GM19395 (cell line): Measurements from ENCODE around the gene GMPPA.
A peak's percentile ranks its signal among the peaks of the same experiment; 100 is the strongest.

ENCODE experiments used
- ATAC-seq: cut with Tn5 transposase; IDR thresholded peaks from one replicate; pipeline ENCODE4 v1.9.1; 2021; ENCODE audit warnings: mild to moderate bottlenecking, moderate library complexity; ENCODE audit not compliant: unreplicated experiment

GMPPA gene

DNA sequence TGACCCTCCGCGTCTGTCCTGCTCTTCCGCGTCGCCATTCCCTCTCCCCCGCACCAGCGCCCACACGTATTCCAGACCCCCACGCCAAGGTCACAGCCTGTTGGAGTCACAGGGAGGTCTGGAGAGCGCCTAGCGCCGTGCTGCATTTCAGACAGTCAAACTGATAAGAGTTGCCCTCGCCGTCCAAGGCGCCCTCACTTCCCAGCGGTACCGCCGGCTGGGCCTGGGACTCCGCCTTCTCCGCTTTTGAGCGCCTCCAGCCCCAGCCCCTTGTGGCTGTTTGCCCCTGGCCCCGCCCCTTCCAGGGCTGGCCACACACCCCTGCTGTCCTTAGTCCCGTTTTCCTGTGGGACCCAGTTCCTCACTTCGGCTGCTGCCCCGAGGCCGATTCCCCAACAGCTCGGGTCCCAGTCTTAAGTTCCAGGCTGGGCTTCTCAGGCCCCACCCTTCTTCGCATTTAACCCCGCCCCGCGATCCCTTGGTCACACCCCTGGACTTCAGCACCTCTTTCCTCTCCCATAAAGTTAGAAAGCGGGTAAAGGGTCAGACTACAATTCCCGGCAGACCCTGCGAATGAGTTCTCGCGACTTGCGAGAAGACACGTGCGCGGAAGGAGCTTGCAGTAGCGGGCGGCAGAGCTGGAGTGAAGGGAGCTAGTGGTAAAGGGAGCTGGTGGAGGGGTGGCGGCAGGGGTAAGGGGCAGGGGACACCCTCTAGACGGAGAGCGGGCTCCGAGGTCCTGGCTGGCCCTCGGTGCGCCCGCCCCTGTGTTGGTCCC is at the start of gene GMPPA:
Gene GMPPA, plus strand, starts transcription at position 612 of the 778 bp plus-strand sequence. CDS start 1,085 bp downstream, outside the sequence.
- peak; percentile 95 for ATAC-seq

DNA sequence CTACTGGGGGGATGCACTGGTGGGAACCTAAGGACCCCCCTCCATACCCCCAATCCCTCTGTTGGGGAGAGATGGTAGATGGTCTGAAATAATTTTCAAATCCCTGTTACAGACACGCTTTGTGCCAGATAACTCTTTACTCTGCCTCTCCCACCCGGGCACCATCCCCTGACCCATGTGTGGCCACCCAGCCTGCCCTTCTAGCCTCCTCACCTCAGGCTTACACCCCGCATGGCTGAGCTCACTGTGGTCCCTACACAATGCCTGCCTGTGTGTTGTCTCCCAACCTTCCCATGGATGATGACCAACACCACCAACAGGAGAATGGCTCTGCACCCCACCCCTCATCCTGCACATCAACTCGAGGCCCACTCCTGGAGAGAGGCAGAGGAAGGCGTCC is 49.1 kb upstream of the GMPPA start:
- ATAC-seq: no peak

DNA sequence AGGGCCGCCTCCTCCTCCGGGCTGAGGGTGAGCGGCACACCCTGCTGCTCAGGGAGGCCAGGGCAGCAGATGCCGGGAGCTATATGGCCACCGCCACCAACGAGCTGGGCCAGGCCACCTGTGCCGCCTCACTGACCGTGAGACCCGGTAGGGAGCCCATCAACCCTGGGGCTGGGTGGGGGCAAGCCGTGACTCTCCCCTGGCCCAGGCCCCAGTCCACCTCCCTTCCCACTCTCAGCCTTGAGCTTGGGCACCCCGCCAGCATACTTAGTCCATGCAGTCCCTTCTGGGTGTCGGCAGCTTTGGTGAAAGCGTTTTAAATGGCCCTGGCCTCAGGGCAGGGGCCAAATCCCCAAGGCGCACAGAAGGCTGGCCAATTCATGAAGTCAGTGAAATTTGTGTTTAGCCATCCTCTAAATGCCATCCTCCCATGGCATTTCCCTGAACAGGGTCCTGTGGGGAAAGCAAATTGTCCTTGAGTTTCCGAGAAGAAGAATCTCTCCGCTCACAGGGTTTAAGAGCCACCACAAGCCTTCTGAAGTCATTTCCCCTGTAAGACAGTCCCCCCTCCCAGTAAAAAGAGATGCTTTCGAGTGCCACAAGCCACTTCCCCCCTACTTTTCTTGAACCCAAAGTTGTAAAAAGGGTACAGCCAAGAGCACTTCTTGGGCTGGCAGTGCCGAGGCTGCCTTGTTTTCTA is 46.9 kb upstream of the GMPPA start:
- no peak for ATAC-seq

DNA sequence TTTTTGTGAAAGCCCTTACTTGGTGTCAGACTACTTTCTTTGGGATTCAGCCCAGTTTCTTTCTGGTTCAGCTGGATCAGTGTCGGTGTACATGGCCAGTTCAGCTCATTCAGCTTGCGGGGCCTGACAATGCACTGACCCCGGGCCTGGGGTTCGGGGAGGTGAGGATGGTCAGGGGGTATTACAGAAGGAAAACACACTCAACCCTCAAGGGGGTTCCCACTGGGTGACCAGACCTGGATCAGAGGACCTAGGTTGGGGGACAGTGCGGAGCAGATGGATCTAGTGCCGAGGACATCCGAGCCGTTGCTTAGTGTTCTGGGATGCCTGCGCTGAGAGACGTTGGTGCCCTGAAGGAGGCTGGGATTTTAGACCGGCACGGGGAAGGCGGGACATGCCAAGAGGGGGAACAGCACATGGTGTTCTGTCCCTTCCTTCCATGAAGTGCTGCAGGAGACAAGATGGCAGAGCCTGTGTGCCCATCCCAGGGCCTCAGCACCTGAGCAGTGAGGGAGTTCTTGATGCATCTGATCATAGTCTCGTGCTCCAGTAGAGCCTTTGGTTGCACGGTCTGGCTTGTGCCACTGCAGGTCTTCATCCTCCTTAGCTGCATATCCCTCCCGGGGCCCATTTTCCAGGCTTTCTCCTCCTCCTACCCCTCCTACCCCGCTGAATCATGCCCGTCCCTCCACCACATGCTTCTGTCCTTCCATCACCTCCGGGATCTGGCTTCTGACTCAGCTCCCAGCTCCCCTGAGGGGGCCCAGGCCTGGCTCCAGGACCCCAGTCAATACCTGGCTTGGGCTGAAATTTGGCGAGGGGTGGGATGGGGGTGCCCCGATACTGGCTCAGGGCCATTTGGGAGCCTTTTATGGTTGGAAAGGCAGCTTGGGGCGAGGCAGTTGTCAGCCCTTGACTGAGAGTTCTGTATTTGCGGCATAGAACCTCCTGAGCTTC is 46.1 kb upstream of the GMPPA start:
- ATAC-seq: no peak

DNA sequence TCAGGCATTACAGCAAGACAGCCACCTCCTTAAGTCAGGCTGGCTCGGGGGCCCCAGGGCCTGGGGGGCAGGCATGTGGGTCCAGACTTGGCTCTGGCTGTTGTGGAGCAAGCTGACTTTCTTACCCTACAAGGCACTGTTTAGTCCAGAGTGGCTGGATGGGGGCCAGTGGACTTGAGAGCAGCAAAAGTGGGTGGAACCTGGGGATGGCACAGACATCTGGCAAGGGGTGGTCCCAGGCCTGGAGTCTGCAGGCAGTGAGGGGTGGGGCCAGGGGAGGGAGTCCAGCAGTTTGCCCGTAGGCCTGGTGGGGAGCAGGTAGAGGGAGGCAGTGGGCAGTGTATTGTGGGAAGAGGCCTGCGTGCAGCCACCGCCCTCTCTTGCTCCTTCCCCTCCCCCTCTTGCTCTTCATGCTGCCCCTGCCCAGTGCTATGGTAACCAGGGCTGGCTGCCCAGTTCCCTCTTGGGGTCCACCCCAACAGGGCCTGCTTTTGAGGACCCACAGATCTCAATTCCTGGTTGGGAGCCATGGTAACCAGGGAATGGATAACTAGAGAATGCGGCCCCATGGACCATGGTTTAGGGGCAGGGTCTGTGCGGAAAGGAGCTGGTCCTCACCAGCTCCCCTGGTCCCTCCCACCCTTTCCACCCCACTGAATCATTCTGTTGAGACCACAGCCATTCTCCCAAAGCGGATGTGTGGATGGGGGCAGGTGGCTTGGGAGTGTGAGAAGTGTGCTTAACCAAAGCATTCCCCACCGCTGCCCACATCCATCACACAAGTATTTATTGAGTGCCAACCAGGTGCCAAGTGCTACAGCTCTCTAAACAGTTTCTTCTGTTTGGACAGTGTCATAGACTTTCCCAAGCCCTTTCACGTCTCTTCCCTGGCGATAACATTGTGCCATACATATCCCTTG is 44.8 kb upstream of the GMPPA start:
- ATAC-seq: no peak

DNA sequence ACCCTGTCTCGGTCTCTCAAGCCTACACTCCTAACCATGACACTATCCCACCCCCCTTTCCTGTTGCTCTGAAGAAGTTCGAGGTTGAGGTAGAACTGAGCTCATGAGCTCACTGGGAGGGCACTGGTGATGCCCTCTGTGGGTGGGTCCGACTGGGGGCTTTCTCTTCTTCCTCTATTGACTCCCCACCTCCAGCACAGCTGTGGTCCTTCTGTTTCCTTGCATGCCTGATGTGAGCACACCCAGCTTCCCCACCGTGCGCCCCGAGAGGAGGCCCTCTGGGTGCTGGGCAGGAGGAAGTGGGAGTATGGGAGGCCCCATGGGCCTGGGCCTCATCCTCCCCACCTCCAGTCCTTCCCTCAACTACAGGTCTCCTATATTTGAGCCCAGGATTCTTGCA is 43.1 kb upstream of the GMPPA start:
- no peak for ATAC-seq

DNA sequence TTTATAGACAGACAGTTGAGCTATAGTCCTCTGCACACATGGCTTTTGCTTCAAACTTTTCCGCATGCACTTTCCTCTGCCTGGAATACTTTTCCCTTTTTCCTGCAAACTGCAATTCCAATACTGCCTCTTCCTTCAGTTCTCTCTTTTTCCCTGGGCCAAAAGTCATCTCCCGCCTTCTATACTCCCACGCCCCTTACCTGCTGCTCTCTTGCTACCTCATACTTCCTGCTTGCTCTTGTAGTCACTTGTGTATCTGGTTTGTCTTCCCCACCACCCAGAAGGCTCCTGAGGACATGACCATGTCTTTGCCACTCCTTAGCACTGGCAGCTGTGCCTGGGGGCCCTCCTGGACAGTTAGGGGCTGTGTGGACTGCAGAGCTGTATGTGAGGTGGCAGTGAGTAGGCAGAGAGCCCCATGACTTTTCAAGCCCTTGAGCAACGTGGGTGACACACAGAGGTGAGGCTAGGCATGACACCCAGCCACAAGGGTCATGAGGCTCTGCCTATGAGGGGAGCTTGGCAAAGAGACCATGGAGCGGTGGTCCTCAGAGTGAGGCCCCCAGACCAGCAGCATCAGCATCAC is 40.8 kb upstream of the GMPPA start:
- no peak for ATAC-seq

DNA sequence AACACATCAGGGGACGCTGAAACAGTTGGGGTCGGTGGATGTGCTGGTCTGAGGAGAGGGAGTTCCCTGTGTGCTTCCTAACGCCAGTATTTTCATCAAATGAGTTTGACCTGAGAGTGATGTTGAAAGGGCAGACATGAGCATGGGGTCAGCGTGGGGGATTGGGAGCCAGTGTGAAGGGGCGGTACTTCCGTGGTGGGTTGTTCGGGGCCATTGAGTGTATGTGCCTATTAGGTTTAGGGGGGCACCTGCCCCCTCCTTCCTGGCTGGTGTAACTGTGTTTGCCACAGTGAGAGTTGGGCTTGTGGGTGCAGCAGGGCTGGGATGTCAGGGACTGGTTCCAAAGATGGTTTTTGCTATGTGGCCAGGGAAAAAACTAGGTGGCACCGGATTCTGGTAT is 39.7 kb upstream of the GMPPA start:
- ATAC-seq: no peak

DNA sequence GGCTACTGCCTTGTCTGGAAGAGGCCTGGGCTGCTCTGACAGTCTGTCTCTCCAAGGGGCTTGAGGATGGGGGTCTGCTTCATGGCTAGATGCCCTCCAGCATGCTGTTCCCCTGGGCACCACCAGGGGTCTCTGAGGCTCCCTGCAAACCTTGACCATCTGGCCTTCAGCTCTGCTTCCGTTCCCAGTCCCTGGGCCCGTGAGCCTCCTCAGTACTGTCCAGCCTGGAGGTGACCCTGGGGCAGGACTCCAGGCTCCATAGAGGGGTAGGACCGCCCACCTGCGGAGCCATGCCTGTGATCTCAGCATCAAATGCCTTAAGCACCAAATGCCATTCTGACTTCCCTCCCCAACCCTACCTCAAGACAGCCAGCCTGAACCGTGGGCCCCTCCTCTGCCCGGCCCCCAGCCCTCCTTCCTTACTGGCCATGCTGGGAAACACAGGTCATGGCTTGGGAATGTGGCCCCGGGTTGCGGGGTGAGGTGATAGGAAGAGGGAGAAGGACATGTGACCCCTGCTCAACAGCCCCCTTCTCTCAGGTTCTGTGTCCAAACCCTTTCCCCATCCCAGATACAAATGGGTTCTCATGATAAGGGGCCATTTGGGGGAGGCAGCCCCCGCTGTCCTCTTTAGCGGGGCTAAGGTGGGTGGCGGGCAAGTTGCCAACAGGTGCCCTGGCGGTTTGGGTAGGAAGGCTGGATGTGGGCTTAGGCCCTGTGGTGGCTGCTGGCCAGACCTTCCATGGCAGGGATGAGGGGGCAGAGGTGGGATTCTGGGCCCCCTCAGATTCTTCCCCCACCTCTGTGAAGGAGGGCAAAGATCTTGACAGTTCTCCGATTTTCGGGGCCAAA is 39.0 kb upstream of the GMPPA start:
- peak; percentile 84 for ATAC-seq

DNA sequence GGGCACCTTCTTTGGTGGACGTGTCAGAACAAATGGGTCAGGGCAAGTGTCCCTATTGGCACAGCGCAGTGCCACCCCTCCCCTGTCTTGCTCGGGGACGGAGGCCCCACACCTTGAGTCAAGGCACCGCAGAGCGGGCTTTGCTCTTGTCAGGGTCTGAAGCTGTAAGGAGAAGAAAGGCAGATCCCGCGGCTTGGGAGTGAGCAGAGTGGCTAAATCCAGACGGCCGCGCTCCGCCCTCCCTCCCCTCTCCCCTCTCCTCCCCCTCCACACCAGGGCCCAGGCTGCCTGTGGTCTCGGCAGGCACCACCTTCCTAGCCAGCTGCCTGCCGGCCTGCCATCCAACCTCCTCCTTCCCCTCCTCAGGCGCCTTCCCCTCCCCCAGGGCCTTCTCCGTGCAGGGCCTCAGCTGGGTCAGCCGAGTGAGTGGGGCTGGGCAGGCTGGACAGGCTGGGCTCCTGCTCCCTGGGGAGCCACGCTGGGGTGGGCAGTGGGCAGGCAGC is 38.2 kb upstream of the GMPPA start:
- no peak for ATAC-seq

DNA sequence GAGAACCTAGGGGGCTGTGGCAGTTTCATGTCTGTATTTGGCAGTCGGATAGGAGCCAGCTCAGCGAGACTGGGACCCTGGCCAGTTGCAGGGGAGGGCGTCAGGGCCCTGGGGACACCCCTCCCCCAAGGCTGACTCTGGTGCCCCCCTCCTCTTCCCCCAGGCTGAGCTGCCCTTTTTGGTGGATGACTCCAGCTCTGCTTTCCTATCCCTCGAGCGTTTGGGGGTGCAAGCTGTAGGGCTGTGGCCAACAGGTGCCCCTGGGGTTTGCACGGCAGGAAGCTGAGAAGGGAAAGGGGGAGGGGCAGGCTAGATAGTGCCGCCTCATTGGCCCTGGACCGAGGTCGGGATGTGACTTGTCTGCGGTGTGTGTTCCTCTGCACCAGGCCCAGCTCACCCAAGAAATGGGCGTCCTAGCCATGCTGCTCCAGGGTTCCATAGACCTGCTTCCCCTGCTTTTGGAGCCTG is 37.6 kb upstream of the GMPPA start:
- no peak for ATAC-seq

DNA sequence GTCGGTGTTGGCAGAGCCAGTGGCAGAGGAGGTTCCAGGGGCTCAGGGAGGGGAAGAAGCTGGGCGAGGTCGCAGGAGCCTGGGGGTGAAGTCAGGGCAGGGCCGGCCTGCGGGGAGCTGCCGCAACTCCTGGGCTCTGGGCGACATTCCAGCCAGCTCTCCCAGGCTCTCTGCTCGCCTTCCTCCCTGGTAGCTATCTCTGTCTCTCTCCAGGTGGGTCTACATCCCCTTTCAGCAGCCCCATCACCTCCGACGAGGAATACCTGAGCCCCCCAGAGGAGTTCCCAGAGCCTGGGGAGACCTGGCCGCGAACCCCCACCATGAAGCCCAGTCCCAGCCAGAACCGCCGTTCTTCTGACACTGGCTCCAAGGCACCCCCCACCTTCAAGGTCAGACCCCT is 37.0 kb upstream of the GMPPA start:
- ATAC-seq: no peak

DNA sequence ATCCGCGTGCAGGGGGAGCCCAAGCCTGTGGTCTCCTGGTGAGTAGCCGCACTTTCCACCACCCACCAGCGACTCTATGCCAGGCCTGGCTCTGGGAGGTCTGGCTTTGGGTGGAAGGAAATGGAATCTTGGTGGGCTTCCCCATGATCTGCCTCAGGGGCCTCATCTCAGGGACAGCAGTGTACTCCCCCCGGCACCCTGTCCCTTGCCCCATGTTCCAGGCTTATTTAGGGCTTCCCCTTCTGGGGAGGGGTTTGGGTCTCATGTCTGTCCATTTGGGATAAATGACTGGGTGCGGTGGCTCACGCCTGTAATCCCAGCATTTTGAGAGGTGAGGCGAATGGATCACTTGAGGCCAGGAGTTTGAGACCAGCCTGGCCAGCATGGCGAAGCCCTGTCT is 36.3 kb upstream of the GMPPA start:
- ATAC-seq: no peak

DNA sequence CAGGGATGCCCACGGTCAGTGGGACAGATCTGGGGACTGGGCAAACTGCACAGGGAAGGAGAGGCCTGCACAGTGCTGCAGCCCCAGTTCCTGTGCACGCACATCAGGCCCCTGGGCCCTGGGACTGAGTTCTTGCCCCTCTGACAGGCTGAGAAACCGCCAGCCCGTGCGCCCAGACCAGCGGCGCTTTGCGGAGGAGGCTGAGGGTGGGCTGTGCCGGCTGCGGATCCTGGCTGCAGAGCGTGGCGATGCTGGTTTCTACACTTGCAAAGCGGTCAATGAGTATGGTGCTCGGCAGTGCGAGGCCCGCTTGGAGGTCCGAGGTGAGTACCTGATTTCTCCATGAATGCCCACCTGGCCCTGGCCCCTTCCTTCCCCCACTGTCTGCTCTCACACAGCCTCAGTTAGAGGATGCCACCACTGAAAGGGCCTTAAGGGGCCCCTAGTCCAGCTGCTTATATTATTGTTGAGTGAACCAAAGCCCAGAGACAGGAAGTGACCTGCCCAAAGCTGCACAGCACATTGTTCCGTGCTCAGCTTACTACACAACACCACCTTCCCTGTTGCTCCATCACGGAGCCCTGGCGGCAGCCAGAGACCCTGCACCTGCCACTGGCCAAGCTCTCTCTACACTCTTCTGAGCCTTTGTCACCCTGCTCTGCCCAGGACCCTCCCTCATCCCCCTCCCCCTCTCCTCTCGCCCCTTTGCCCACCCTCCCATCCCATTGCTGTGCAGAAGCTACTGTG is 34.2 kb upstream of the GMPPA start:
- no peak for ATAC-seq

DNA sequence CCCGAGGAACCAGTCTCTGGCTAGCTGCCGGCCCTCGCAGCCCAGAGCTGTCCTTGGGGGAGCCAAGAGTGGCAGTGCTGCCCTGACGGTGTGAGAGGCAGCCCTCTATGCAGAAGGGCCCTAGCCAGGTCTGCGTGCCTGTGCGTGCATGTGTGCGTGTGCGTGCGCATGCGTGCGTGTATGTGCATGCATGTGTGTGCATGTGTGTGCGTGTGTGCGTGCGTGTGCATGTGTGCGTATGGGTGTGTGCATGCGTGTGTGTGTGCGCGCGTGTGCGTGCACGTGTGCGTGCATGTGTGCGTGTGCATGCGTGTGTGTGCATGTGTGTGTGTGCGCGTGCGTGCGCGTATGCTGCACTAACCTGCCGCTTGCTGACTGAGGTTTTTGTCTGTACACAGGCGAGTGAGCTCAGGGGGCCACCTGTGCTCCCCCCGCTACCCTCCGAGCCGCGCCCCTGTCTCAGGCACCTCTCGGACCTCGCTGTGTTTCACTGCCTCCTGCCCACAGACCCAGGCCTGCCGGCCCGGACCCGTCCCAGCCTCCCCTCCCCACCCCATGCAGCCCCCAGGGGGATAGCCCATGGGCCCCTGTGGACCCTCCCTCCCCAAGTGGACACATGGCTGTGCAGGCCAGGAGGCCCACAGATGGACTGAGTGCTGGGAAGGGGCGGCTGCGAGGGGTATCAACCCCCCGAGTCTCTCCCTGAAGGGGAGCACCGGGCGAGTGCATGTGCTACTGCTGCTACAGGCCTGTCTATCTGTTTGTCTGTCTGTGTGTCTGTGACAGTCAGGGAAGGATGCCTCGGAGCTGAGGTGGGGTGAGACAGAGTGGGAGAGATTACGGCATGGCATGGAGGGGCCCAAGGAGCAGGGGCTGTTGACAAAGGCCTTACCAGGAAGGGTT is 32.8 kb upstream of the GMPPA start:
- no peak for ATAC-seq

DNA sequence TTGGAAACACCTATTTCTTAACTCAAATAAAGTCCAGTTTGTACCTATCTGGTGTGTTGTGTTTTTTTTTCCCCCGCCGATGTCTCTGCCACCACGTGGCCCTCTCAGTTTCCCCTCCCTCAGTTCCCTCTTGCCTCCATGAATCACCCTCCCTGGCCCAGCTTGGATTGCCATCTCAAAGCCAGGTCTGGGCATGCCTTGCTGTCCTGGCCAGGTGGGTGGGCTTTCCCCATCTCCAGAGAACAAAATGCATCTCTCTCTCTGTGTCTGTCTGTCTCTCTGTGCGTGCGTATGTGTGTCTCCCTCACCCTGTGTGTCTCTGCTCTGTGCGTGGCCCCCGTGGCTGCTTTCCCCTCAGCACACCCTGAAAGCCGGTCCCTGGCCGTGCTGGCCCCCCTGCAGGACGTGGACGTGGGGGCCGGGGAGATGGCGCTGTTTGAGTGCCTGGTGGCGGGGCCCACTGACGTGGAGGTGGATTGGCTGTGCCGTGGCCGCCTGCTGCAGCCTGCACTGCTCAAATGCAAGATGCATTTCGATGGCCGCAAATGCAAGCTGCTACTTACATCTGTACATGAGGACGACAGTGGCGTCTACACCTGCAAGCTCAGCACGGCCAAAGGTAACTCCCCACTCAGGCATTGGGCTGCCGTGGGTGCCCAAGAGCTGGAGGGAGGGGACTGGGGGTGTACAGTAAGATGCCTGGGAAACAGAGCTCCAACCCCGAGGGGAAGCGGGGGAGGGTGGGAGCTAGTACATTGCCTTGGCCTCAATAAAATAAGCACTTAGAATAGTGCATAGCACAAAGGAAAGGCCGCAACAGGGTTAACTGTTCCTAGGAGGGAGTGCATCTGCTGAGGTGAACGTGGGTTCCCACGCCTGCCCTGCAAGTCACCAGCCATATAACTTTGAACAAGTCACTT is 31.6 kb upstream of the GMPPA start:
- ATAC-seq: no peak
